ENCODE measurements around the gene ADGRV1. TPM values are rescaled to one million over a fixed set of nuclear protein-coding genes. Genes with fewer than 3 reads are reported as not detected.
"Not testable (repeated sequence)": the region's sequence is repeated elsewhere in the genome, so short reads cannot be mapped to it uniquely, and the experiment has no call there.

Gene ADGRV1
- total and polyA plus RNA-seq, 8 donors: 0.75 to 10.3 (median 4.0) TPM

- TF ChIP-seq CTCF (IDR thresholded peaks at IDR 0.05) (no peak), EP300 (IDR thresholded peaks at IDR 0.05) (no peak), POLR2A (IDR thresholded peaks at IDR 0.05) (no peak), POLR2AphosphoS5 (IDR thresholded peaks at IDR 0.05) (no peak)
- Histone ChIP-seq H3K4me3 (no peak overlapping the region), H3K4me1 (no peaks in the 10 kb centered on the region), H3K9me3 (no peaks in the 10 kb centered on the region), H3K27me3 (no peaks in the 10 kb centered on the region), H3K27ac (no peak overlapping the region), H3K36me3 (no peaks in the 10 kb centered on the region)
- WGBS, 5 donors: 82 to 92% (median 91%) methylated on average over 5 of the region's 5 CpGs
- DNase-seq: no peak
- intact Hi-C loops (cut with DNase I; ENCODE audit: low total_unique reads): no loop called here
Observed at GRCh38 chr5:90618071-90618470, 59.5 kb downstream of the ADGRV1 start.

GRCh38 chr5:90619762-90620161, 61.2 kb downstream of the ADGRV1 start:
- intact Hi-C loops (cut with DNase I; ENCODE audit: low total_unique reads); H3K9me3 ChIP-seq; H3K4me3 ChIP-seq; H3K27me3 ChIP-seq; H3K36me3 ChIP-seq; H3K27ac ChIP-seq; DNase-seq; H3K4me1 ChIP-seq: not testable (repeated sequence)
- WGBS, 5 donors: 82 to 100% (median 96%) methylated on average over 3 to 6 of the region's 6 CpGs

DNA sequence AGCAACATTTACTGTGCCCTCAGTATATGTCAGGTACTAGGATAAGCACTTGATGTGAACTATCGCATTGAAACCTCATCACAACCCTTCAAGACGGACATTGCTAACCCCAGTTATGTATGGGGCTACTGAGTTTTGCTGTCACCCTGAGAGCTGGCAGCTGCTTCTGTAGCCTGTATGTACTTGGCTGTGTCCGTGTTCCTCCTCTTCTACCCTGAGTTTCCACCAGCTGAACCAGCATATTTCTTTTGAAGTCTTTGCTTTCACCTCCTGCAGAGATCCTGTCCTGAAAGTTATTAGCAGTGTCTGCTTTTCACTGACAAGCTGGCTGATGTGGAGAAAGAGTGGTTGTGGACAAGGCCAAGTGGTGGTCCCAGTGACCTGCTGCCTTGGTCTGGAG, 63.3 kb downstream of the ADGRV1 start:
- intact Hi-C loops (cut with DNase I; ENCODE audit: low total_unique reads): no loop called here
- no peaks in the 10 kb centered on the region for H3K36me3 ChIP-seq
- no peaks in the 10 kb centered on the region for H3K4me1 ChIP-seq
- no peaks in the 10 kb centered on the region for H3K9me3 ChIP-seq
- no peak overlapping the region for H3K27ac ChIP-seq
- no peak overlapping the region for H3K4me3 ChIP-seq
- DNase-seq: no peak
- TF ChIP-seq CTCF (IDR thresholded peaks at IDR 0.05) (no peak), EP300 (IDR thresholded peaks at IDR 0.05) (no peak), POLR2AphosphoS5 (IDR thresholded peaks at IDR 0.05) (no peak), POLR2A (IDR thresholded peaks at IDR 0.05) (no peak)
- 68 to 93% (median 87%) methylated on average over 3 of the region's 3 CpGs for WGBS, 5 donors
- no peaks in the 10 kb centered on the region for H3K27me3 ChIP-seq

DNA sequence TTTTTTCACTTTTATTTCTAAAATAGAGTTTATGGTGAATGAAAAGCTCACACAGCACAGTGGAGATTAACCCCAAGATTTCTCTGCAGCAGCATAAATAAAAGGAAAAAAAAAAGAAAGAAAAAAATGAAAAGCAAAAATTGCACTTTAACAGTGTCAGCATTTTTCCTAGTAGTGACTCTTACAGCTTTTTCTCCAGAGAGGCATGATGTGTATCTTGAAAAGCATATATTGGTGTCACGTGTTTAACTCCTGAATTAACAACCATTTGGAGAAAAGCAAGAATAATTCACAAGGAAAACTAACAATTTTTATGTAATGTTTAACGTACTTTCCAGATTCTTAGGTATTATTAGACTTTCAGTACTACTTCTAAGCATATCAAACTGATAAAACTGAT, 67.9 kb downstream of the ADGRV1 start:
- intact Hi-C loops (cut with DNase I; ENCODE audit: low total_unique reads): no loop called here
- Histone ChIP-seq H3K27me3 (no peaks in the 10 kb centered on the region), H3K27ac (no peak overlapping the region), H3K9me3 (no peaks in the 10 kb centered on the region), H3K4me3 (no peak overlapping the region), H3K4me1 (no peaks in the 10 kb centered on the region), H3K36me3 (no peaks in the 10 kb centered on the region)
- TF ChIP-seq POLR2AphosphoS5 (IDR thresholded peaks at IDR 0.05): no peak
- no peak for TF ChIP-seq CTCF (IDR thresholded peaks at IDR 0.05)
- TF ChIP-seq POLR2A (IDR thresholded peaks at IDR 0.05): no peak
- TF ChIP-seq EP300 (IDR thresholded peaks at IDR 0.05): no peak
- no peak for DNase-seq
- WGBS, 5 donors: 59 to 78% (median 75%) methylated on average over 2 of the region's 2 CpGs

DNA sequence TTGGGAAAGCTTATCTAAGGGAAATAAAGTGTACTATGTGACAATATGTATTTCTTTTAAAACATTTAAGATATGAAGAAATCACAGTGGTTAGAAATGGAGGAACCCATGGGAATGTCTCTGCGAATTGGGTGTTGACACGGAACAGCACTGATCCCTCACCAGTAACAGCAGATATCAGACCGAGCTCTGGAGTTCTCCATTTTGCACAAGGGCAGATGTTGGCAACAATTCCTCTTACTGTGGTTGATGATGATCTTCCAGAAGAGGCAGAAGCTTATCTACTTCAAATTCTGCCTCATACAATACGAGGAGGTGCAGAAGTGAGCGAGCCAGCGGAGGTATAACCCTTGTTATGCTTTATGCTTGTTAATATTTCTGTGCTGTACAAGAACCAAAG, 69.9 kb downstream of the ADGRV1 start:
- no peak for DNase-seq
- H3K9me3 ChIP-seq: no peaks in the 10 kb centered on the region
- intact Hi-C loops (cut with DNase I; ENCODE audit: low total_unique reads): no loop called here
- H3K4me3 ChIP-seq: no peak overlapping the region
- TF ChIP-seq CTCF (IDR thresholded peaks at IDR 0.05): no peak
- no peak for TF ChIP-seq POLR2A (IDR thresholded peaks at IDR 0.05)
- H3K27ac ChIP-seq: no peak overlapping the region
- H3K36me3 ChIP-seq: no peaks in the 10 kb centered on the region
- H3K27me3 ChIP-seq: no peaks in the 10 kb centered on the region
- 82 to 94% (median 90%) methylated on average over 6 of the region's 6 CpGs for WGBS, 5 donors
- no peaks in the 10 kb centered on the region for H3K4me1 ChIP-seq

Data from stomach (tissue), 9 donors.